Left ventricle myocardium inferior (tissue), 1 donor: ENCODE measurements around the gene SMG6. TPM values are rescaled to one million over a fixed set of nuclear protein-coding genes. Genes with fewer than 3 reads are reported as not detected.

Source experiments
- DNase-seq: peaks from one replicate; pipeline ENCODE4 v3.0.0-alpha.2; 2020
- H3K27ac ChIP-seq: fragments of 200-600 bp; replicated peaks from 2 replicates; pipeline ENCODE4 v1.8.0; 2021
- H3K27me3 ChIP-seq: fragments of 200-600 bp; 2 replicates; pipeline ENCODE4 v1.8.0; 2021; ENCODE audit warnings: low read depth
- H3K36me3 ChIP-seq: fragments of 200-600 bp; 2 replicates; pipeline ENCODE4 v1.8.0; 2021
- H3K4me1 ChIP-seq: fragments of 200-600 bp; 2 replicates; pipeline ENCODE4 v1.8.0; 2021
- H3K4me3 ChIP-seq: fragments of 200-600 bp; 2 replicates; pipeline ENCODE4 v1.8.0; 2021; ENCODE audit warnings: mild to moderate bottlenecking, moderate library complexity
- H3K9me3 ChIP-seq: fragments of 200-600 bp; replicated peaks from 2 replicates; pipeline ENCODE4 v1.8.0; 2021
- CTCF ChIP-seq: fragments of 200-600 bp; IDR thresholded peaks from 2 replicates; pipeline ENCODE4 v1.8.0; 2021; ENCODE audit warnings: antibody characterized with exemption, mild to moderate bottlenecking, borderline replicate concordance
- intact Hi-C: fragments of 100-400 bp; cut with micrococcal nuclease; formaldehyde crosslinking; loops from one replicate; pipeline ENCODE4 v1.11.0; 2022
- total RNA-seq: library from RNA; stranded (reverse); fragmentation: NEBNext Ultra II Directional; extraction: Animal tissue kit (Norgen Biotek cat#: 25700); gene quantifications from one replicate; pipeline ENCODE4 v1.2.1, GENCODE V29; 2021
- donor health status: DM: no; HTN: yes; CAD: no; lungs with severe emphysema.

SMG6 gene
- total RNA-seq, 1 donor from 2014 or later: 22.1 TPM

DNA sequence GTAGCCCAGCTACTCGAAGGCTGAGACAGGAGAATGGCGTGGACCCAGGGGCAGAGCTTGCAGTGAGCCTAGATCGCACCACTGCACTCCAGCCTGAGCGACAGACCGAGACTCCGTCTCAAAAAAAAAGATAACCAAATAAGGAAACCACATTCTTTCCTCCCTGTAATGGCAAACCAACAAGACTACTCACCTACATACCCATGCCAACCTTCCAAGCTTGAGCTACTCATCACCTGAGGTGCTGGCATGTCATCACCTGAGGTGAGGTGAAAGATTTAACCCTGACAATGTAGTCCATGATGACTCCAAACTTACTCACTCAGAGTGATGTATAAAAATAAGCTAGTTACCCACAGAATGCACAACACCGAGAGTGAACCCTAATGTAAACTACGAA is 85.2 kb downstream of the SMG6 start:
- intact Hi-C loops: no loop called here
- DNase-seq: no peak
- H3K27me3 ChIP-seq: no peaks in the 10 kb centered on the region
- H3K27ac ChIP-seq: no peak overlapping the region
- no peaks in the 10 kb centered on the region for H3K9me3 ChIP-seq
- H3K36me3 ChIP-seq: peaks cover 7% of the 10 kb centered on the region
- no peak overlapping the region for H3K4me3 ChIP-seq
- TF ChIP-seq CTCF: no peak
- H3K4me1 ChIP-seq: peaks cover 55% of the 10 kb centered on the region

DNA sequence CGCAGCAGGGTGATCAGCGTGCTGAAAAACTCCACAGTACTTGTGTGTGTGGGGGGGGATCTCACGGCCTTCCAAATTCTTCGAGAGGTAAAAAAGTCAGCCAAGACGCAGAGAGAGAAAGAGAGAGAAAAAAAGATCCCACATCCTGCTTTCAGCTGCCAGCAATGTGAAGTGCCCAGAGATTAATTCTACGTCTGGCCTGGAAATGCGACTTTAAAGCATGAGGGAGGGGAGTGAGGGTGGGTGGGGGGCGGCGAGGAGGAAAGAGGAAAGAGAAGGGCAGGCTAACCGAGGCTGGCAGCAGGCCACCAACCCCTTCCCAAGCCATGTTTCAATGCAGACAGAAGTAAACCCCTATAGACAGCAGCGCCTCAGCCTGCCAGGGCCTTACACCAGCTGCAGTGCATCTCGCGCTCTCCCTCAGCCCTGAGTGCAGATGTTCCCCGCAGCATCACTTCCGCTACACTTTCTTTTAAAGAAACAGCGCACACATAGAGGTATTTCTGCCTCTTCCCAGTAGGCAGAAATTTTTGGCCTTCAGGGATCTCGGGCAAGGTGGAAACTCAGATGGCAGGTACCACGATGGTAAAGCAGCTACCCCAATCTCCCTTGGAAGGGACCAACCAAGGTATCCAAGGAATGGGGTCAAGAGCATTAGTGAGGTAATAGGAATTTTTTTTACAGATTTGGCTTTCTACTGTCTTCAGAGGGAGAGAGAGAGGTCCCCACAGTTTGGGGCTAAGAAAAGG is 87.8 kb downstream of the SMG6 start:
- H3K9me3 ChIP-seq: no peaks in the 10 kb centered on the region
- peak; percentile 7 for TF ChIP-seq CTCF
- peak overlapping the region; percentile 57 for H3K4me3 ChIP-seq
- H3K4me1 ChIP-seq: peaks cover 54% of the 10 kb centered on the region
- H3K27ac ChIP-seq: peak overlapping the region; percentile 89
- intact Hi-C loops: no loop called here
- peak; percentile 79 for DNase-seq
- peaks cover 4% of the 10 kb centered on the region for H3K36me3 ChIP-seq
- H3K27me3 ChIP-seq: no peaks in the 10 kb centered on the region

- intact Hi-C loops: no loop called here
- H3K4me1 ChIP-seq: peaks cover 61% of the 10 kb centered on the region
These were observed 88.5 kb downstream of the SMG6 start for GRCh38 chr17:2214929-2215615.

DNA sequence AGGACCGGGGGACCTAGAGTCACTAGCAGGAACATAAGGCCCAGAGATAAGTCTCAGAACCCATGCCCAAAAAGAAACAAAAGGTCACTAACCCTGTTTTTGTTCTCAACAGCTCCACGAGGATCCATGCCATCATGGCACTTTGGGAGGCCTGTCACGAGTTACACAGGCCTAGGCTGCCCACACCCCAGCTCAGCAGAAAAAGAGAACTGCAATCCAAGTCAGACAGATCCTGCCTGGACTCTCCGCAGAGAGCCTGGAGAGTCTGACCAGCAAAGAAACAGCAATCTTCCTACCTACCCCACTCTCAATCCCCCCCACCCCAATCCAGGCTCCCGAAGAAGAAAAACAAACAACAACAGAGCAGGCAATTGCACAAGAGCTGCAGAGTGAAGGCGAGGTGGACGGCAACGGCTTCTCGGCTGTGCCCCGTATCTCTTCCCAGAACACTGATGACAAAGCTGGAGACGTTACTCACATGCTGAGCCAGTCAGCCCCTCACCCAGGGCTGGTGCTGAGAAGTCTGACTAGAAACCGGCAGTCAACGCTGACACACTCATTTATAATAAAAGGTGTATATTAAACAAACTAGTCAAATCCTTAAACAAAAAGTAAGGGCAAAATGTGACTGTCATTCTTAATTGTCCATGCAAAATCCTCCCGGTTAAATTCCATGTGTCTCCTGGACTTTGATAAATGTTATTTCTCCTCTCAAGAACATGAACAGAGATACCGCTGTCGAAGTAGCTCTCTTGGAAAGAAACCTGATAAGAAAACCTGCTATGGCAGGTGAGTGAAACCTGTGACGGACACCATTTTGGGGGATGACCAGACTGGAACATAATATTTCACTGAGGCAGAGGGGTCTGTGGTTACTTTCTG is 89.3 kb downstream of the SMG6 start:
- DNase-seq: peak; percentile 61
- no peak for TF ChIP-seq CTCF
- H3K27me3 ChIP-seq: no peaks in the 10 kb centered on the region
- peak overlapping the region; percentile 57 for H3K4me3 ChIP-seq
- peaks cover 62% of the 10 kb centered on the region for H3K4me1 ChIP-seq
- no peaks in the 10 kb centered on the region for H3K9me3 ChIP-seq
- H3K27ac ChIP-seq: peak overlapping the region; percentile 89
- no peaks in the 10 kb centered on the region for H3K36me3 ChIP-seq
- intact Hi-C loops: no loop called here

More at GRCh38 chr17:2214929-2215615, 88.5 kb downstream of the SMG6 start:
- peak overlapping the region; percentile 57 for H3K4me3 ChIP-seq
- peak; percentile 78 for DNase-seq
- no peaks in the 10 kb centered on the region for H3K27me3 ChIP-seq
- H3K36me3 ChIP-seq: no peaks in the 10 kb centered on the region
- TF ChIP-seq CTCF: no peak
- H3K9me3 ChIP-seq: no peaks in the 10 kb centered on the region
- H3K27ac ChIP-seq: peak overlapping the region; percentile 89

DNA sequence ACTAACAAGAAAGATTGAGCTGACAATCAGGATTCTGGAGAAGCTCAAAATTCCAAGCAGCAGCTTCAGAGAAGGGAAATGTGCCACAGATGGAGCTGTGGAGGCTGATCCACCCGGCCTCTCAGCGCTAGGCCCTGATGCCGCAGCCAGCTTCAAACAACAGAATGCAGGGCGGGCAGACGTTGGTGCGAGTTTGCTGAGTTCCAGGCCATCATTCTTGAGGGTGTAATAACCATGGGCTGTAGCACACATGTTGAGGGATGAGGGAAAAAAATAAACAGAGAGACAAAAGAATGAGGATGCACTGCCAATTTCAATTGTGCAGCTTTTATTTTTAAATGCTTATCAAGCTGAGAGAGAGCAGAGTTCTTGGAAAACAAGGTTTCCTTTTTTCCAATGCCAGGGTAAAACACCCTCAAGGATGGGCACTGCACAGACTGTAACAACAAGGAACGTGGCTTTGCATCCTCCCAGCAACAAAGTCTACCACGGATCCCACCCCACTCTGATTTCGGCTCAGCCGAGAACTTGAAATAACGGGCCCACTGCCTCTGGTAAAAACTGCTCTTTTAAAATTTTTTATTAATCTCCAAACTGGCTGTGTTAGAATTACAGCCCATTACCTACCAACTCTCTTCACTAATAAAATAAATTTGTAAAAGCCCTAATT is 90.2 kb downstream of the SMG6 start:
- Histone ChIP-seq H3K36me3 (no peaks in the 10 kb centered on the region), H3K27me3 (no peaks in the 10 kb centered on the region), H3K9me3 (no peaks in the 10 kb centered on the region), H3K4me1 (peaks cover 63% of the 10 kb centered on the region), H3K27ac (peak overlapping the region; percentile 89), H3K4me3 (peak overlapping the region; percentile 57)
- DNase-seq: no peak
- intact Hi-C loops: no loop called here
- no peak for TF ChIP-seq CTCF
